ENCODE data around the gene TPPP.
"Not testable (repeated sequence)": the region's sequence is repeated elsewhere in the genome, so short reads cannot be mapped to it uniquely, and the experiment has no call there.

The TPPP gene

GRCh38 chr5:693271-694041 is at the start of gene TPPP:
Gene TPPP, minus strand, starts transcription at chr5:693352. Its CDS starts 15,292 bp downstream, at chr5:678060.
- DNase-seq: peak; percentile 36

GRCh38 chr5:742276-742675 is 49.1 kb upstream of the TPPP start:
- not testable (repeated sequence) for DNase-seq

DNA sequence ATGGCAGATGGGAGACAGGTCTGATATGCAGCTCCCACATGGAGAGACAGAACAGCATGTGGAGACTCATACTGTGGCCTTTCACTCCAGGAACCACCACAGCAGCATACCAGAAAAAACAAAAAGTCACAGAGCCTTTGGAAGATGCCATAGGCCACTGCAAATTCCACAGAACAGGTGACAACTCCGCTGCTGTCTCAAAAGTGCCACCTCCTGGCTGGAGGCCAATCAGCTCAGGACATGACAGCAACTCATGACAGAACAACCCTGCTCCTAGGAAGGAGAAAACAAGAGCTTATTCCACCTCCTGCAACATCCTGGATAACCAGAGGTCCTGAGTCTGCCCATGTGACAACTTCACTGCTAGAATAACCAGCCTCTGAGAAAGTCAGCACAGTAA is 41.0 kb upstream of the TPPP start:
- DNase-seq: not testable (repeated sequence)

DNA sequence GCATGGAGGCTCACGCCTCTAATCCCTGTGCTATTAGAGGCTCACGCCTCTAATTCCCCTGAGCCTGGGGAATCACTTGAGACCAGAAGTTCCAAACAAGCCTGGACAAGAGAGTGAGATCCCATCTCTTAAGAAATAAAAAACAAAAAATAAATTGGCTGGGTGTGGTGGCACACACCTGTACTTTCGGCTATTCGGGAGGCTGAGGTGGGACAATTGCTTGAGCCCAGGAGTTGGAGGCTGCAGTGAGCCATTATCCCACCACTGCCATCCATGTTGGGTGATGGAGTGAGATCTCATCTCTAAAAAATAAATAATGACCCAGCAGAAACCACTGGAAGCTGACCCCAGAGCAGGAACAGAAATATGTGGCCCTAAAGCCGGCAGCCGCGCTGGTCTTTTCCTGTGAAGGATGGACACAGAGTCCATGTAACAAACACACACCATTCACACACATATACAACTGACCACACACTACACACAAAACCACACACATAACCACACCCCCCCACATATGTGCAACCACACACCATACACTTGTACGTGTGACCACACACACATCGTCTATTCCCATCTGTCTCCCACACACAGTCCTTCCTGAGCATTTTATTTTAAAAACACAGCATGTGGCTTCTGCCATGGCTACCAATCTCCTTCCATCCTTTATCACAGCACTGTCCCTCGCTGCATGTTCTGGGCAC is 39.8 kb upstream of the TPPP start:
- DNase-seq: not testable (repeated sequence)

DNA sequence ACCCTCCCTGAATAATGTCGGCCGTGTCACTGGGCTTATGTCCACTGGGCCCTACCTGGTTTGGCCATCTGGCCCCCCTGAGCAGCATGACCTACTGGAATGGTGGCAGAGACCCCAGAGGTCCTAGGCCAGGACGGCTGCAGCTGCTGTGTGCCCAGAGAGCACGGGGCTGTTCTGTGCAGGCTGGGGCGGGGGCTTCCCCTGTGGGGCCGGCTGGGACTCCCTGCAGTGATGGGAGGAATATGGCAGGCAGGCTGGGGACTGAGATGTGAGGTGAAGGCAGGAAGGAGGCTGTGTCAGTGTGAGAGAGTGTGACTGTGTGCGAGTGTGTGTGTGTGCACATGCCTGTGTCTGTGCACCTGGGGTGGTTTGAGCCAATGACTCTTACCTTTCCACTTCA is 36.1 kb upstream of the TPPP start:
- not testable (repeated sequence) for DNase-seq

- not testable (repeated sequence) for DNase-seq
Observed at GRCh38 chr5:727087-727486, 33.9 kb upstream of the TPPP start.

DNA sequence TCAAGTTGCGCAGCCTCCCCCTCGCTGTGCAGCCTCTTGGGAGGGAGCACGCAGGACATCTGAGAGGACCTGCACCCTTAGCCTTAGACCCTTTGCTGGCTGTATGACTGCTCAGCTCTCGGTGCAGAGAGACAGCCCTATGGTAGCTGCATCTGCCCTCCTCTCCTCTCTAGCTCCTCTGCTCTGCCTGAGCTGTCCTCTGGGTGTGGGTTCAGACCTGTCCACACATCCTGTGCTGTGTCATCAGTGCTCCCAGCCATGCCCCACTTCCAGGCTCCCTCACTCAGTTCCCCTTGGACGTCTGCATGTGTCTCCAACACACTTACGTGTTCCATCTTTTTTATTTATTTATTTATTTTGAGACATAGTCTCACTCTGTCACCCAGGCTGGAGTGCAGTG is 30.7 kb upstream of the TPPP start:
- DNase-seq: not testable (repeated sequence)

DNA sequence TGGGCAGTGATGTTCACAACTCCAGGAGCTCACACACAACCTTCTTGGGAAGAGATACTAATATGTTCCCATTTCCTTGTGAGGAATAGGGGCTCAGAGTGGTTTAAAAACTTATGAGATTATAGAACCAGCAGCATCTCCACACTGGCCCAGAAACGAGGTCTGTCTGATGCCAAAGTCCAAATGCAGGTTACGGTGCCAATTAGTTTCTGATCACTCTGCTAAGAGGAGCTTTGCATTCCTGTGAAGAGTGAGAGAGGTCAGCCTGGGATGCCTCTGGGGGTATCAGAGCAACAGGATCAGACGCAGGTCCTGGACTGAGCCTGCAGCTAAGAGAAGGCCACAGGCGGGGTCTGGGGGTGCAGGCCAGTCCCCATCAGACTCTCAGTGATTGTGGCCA is 30.2 kb upstream of the TPPP start:
- DNase-seq: not testable (repeated sequence)

DNA sequence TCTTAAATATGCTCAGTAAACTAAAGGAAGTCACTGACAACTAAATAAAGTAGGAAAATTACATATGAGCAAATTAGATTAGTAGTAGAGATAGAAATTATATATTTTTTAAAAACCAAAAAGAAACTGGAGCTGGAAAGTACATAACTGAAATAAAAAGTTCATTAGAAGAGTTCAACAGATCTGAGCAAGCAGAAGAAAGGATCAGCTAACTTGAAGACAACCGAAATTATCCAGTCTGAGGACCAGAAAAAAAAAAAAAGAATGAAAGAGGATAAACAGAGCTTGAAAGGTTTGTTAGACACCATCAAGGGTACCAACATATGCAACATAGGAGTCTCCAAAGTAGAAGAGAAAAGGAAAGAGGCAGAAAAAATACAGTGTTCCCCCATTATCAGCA is 26.2 kb upstream of the TPPP start:
- DNase-seq: not testable (repeated sequence)

GRCh38 chr5:717143-717542 is 24.0 kb upstream of the TPPP start:
- no peak for DNase-seq

- not testable (repeated sequence) for DNase-seq
Observed at GRCh38 chr5:716740-717139, 23.6 kb upstream of the TPPP start.

DNA sequence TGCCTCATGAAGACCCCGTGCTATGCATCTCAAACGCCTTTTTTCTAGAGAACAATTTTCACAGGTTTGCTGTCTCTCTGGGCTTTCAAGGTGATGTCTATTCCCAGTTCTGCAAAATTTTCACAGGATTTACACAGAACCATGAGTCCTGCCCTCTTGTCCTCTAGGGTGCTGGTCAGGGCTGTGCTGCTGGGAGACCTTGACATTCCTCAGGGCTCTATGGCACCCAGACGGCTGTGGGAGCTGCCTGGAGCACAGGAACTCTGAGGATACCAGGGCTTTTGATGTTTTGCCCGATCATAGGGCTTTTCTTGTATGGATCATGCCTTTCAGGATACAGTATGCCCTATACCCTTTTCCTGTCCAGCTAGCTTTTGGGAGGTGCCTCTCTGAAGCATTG is 22.5 kb upstream of the TPPP start:
- DNase-seq: not testable (repeated sequence)

DNA sequence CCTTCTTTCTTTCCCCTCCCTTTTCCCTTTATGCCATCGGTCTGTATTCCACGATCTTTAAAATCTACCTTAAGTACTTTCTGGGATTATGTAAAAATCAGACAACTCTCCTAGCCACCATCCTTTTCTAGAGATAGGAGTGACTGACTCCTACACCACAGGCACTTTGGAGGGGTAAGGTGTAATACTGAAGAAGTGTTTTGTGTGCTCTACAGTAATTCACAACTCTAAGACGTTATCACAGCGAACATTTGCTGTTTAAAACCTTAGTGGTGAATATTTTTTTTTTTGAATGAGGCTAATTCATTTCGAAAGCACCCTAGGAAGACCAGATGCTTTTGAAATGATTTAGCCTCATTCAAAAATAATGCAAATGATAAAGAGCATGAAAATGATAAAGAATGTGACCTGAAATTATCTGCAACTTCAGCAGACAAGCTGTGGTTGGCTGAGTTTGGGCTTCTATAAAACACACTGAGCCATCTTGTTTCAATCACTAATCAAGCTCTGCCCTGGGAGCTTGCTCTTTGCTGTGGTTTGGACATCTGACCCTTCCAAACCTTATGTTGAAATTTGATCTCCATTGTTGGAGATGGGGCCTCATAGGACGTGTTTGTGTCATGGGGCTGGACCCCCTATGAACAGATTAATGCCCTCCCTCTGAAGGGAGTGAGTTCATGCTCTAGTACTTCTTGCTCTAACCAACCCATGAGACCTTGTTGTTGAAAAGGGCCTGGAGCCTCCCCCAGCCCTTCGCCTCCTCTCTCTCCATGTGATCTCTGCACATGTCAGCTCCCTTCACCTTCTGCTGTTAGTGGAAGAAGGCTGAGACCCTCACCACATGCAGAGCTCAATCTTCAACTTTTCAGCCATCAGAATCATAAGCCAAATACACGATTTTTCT is 21.3 kb upstream of the TPPP start:
- not testable (repeated sequence) for DNase-seq

DNA sequence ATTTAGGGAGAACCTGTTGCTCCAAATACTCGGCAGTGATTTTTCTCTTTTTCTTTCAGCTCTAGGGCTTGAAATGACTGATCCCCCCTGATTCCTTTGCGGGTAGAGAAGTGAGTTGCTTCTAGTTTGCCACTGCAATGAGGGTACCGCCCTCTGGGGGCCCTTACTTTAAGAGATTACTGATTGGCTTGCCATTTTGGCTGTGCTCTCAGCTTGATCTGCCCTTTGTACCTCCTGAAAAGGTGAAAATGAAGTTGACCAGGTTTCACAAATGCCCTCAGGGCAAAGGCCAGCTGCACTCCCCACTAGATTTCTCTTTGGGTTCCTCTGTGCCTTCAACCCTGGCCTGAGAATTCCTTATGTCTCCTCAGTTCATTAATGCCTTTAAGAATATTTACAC is 20.5 kb upstream of the TPPP start:
- DNase-seq: not testable (repeated sequence)

GRCh38 chr5:708848-709517 is 15.8 kb upstream of the TPPP start:
- DNase-seq: not testable (repeated sequence)

DNA sequence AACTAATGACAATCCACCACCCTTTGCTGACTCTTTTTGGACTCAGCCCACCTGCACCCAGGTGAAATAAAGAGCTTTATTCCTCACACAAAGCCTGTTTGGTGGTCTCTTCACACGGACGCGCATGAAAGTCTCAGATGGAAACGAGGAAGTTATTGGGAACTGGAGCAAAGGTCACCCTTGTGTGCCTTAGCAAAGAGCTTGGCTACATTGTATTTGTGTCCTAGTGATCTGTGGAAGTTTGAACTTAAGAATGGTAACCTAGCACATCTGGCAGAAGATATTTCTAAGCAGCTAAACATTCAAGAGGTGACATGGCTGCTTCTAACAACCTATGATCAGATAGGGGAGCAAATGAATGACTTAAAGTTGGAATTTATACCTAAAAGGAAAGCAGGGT is 15.2 kb upstream of the TPPP start:
- DNase-seq: not testable (repeated sequence)

DNA sequence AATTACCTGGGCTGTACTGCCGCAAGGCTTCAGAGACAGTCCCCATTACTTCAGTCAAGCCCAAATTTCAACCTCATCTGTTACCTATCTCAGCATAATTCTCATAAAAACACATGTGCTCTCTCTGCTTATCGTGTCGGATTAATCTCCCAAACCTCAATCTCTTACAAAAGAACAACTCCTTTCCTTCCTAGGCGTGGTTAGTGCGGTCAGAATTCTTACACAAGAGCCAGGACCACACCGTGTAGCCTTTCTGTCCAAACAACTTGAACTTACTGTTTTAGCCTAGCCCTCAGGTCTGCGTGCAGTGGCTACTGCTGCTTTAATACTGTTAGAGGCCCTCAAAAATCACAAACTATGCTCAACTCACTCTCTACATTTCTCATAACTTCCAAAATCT is 13.0 kb upstream of the TPPP start:
- DNase-seq: not testable (repeated sequence)

DNA sequence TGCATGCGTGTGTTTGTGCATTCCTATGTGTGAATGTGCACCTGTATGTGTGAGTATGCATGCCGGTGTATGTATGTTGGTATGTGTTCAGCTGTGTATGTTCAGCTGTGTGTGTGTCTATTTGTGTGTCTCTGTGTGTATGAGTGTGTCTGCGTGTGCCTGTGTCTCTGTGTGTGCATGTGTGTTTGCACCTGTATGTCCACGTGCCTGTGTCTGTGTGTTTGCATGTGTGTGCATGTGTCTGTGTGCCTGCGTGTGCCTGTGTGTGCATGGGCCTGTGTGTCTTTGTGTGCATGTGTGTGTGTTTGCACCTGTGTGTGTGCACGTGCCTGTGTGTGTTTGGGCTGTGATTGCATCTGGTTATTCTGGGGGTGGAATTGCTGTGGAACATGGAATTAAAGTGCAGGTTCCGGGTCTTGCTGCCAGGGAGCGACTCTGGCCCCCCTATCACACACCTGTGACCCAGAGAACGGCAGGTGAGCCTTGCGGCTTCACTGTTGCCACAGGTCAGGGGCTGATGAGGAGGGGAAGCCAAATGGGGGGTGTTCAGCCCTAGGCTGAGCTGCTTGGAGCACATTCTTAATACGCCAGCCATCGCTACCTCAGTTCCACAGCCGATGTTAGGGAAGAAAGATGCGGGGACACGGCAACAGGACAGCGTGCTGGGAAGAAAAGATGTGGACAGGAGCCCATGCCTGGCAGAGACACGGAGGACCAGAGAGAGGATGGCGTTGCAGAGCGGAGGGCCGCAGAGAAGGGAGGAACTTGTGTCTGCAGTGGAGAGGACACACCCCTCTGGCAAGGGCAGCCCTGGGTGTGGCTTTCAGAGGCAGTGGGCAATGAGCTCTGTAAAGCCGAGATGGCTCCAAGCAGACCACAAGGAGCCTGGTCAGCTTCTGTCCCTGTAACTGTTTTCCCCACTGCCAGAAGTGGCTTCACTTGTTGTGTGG is 3.9 kb upstream of the TPPP start:
- not testable (repeated sequence) for DNase-seq

DNA sequence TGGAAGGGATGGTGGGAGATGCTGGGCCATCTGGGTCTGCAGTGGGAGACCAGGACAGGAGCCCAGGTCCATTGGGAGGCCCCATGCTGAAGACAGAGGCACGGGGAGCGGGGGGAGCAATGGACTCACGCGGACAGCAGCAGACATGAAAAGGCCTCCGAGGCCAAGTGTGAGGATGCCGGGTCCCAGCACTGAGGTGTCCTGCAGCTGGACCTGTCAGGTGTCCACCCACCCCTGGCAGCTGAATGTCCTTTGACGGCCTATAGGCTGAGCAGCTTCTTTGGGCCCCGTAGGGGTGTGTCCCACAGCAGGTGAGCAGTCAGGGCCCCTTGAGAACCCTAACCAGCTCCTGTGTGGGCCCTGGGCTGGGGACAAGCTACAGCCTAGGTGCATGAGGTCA is 3.0 kb upstream of the TPPP start:
- DNase-seq: not testable (repeated sequence)

DNA sequence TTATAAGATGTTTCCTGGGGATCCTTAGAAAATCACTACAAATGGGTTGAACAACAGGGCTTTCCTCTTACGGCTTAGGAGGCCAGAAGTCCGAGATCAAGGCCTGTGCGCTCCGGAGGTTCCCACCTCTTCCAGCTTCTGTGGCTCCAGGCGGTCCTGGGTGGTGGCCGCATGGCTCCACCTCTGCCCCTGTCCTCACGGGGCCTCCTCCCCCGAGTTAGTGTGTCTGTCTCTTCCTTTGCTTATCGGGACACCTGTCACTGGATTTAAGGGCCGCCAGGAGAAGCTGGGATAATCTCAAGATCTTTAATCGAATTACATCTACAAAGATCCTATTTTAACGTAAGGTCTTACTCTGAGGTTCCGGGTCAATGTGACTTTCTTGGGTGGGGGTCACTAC is 2.3 kb upstream of the TPPP start:
- not testable (repeated sequence) for DNase-seq

- not testable (repeated sequence) for DNase-seq
Observed at GRCh38 chr5:694042-694431, 885 bp upstream of the TPPP start.
